PC-3 (cell line): Measurements from ENCODE around the gene KRTAP4-9.

Source experiments
- EZH2 ChIP-seq: fragments of 300-600 bp; sonication (generic); IDR thresholded peaks from one replicate; pipeline ENCODE4 v1.6.1; 2017; ENCODE audit warnings: antibody characterized with exemption, mild to moderate bottlenecking, low read length; ENCODE audit not compliant: unreplicated experiment
- EZH2phosphoT487 ChIP-seq: fragments of 300-600 bp; sonication (generic); IDR thresholded peaks from 2 replicates; pipeline ENCODE4 v1.6.1; 2018; ENCODE audit warnings: mild to moderate bottlenecking, antibody characterized with exemption, low read length, borderline replicate concordance
- TF ChIP-seq, protein P1 (sequence below): fragments of 300-600 bp; sonication (generic); conservative IDR thresholded peaks from 2 replicates; pipeline ENCODE4 v1.5.1; 2017; ENCODE audit warnings: antibody characterized with exemption, low read depth, mild to moderate bottlenecking, low read length

DNA sequence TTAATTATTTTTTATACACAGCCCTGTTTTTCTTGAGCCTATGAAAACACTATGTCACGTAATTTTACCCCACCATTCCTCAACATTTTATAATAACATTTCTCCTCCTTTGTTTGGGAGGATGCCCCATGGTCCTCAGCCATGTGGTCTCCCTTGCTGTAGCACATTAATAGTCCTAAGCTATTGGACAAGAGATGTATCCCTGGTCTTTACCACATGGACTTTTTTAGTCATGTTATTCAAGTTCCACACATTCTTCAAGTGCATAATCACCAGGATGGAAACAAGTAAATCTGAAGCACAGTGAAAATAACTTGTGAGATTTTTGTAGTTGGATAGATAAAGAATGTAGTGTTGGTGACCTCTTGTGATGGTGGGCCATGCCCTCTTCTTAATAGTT is 43.2 kb upstream of the KRTAP4-9 start:
- TF ChIP-seq, protein P1, sequence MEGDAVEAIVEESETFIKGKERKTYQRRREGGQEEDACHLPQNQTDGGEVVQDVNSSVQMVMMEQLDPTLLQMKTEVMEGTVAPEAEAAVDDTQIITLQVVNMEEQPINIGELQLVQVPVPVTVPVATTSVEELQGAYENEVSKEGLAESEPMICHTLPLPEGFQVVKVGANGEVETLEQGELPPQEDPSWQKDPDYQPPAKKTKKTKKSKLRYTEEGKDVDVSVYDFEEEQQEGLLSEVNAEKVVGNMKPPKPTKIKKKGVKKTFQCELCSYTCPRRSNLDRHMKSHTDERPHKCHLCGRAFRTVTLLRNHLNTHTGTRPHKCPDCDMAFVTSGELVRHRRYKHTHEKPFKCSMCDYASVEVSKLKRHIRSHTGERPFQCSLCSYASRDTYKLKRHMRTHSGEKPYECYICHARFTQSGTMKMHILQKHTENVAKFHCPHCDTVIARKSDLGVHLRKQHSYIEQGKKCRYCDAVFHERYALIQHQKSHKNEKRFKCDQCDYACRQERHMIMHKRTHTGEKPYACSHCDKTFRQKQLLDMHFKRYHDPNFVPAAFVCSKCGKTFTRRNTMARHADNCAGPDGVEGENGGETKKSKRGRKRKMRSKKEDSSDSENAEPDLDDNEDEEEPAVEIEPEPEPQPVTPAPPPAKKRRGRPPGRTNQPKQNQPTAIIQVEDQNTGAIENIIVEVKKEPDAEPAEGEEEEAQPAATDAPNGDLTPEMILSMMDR = no peak
- TF ChIP-seq EZH2 (no peak), EZH2phosphoT487 (no peak)
